Activated T-helper 17 cell treated with anti-CD3 and anti-CD28 coated beads, Interleukin-2, amount 50 U/mL, for 72 hours (primary cell): ENCODE measurements around the gene AHRR. TPM values are rescaled to one million over a fixed set of nuclear protein-coding genes. Genes with fewer than 3 reads are reported as not detected.
"Not testable (repeated sequence)": the region's sequence is repeated elsewhere in the genome, so short reads cannot be mapped to it uniquely, and the experiment has no call there.

Experiments used
- ATAC-seq: fragments of 150-1000 bp; cut with Tn5 transposase; replicated peaks from 2 replicates; pipeline ENCODE4 v1.10.0; 2021; ENCODE audit warnings: mild to moderate bottlenecking, moderate library complexity
- H3K27ac Mint-ChIP-seq: one replicate; pipeline ENCODE4 v1.8.0; 2022; ENCODE audit warnings: mixed read lengths
- H3K27me3 Mint-ChIP-seq: one replicate; pipeline ENCODE4 v1.8.0; 2022; ENCODE audit warnings: mixed read lengths
- H3K36me3 Mint-ChIP-seq: one replicate; pipeline ENCODE4 v1.8.0; 2022; ENCODE audit warnings: low read depth, mild to moderate bottlenecking, mixed read lengths
- H3K4me1 Mint-ChIP-seq: one replicate; pipeline ENCODE4 v1.8.0; 2022; ENCODE audit warnings: mixed read lengths
- H3K4me3 Mint-ChIP-seq: one replicate; pipeline ENCODE4 v1.8.0; 2022; ENCODE audit warnings: mild to moderate bottlenecking, mixed read lengths
- H3K9me3 Mint-ChIP-seq: one replicate; pipeline ENCODE4 v1.8.0; 2022; ENCODE audit warnings: mixed read lengths
- total RNA-seq, 2 donors: library from RNA; stranded (reverse); gene quantifications; one replicate each; pipeline ENCODE4 v1.2.3, GENCODE V29; 2022

Gene AHRR
- total RNA-seq, 2 donors from 2014 or later: 49.5 to 78.1 TPM

- not testable (repeated sequence) for H3K27me3 Mint-ChIP-seq, H3K27ac Mint-ChIP-seq, H3K4me1 Mint-ChIP-seq, H3K9me3 Mint-ChIP-seq, H3K36me3 Mint-ChIP-seq, H3K4me3 Mint-ChIP-seq, ATAC-seq
Observed at GRCh38 chr5:486597-486996, 165.1 kb downstream of the AHRR start.

Other genes starting within 250 kb of the AHRR start
- gene PLEKHG4B, start 229.5 kb upstream of the AHRR start, total RNA-seq: under 1 TPM in 1 of 2 donors, not detected in 1; 0.11 TPM
- not detected for gene LRRC14B, start 130.2 kb upstream of the AHRR start, total RNA-seq
- gene CCDC127, start 103.6 kb upstream of the AHRR start, total RNA-seq: 10 to 100 TPM in 1 of 2 donors, 1 to 10 TPM in 1; 6.4 to 10.5 TPM
- 100 to 1,000 TPM; 132 to 177 TPM for gene SDHA, start 103.4 kb upstream of the AHRR start, total RNA-seq
- 10 to 100 TPM; 64.5 to 83.0 TPM for gene PDCD6, start 50.1 kb upstream of the AHRR start, total RNA-seq
- 10 to 100 TPM; 78.3 to 93.6 TPM for gene EXOC3, start 121.5 kb downstream of the AHRR start, total RNA-seq
- gene SLC9A3, start 202.7 kb downstream of the AHRR start, total RNA-seq: 1 to 10 TPM; 1.6 to 2.2 TPM